Thyroid gland (tissue), 4 donors: ENCODE results near the gene SLC9B2.

Source experiments
- POLR2A ChIP-seq, 2 donors: fragments of 450-650 bp; IDR thresholded peaks; one replicate each; pipeline ENCODE4 v1.6.1; 2017; ENCODE audit warnings: antibody characterized with exemption in 2 of 2, mild to moderate bottlenecking in 2 of 2, moderate library complexity in 1 of 2
- TF ChIP-seq, protein P1 (sequence below), 6 experiments: fragments of 200-600 bp in 3 of 6; fragments of 450-650 bp in 3 of 6; sonication (generic) in 3 of 6; IDR thresholded peaks; one replicate each; pipeline ENCODE4 v1.5.1; 2016 to 2019; ENCODE audit warnings: antibody characterized with exemption in 6 of 6, mild to moderate bottlenecking in 2 of 6, inconsistent platforms in 1 of 6, moderate library complexity in 1 of 6

GRCh38 chr4:103085555-103086196 is 9.1 kb upstream of the SLC9B2 start:
- TF ChIP-seq, protein P1, sequence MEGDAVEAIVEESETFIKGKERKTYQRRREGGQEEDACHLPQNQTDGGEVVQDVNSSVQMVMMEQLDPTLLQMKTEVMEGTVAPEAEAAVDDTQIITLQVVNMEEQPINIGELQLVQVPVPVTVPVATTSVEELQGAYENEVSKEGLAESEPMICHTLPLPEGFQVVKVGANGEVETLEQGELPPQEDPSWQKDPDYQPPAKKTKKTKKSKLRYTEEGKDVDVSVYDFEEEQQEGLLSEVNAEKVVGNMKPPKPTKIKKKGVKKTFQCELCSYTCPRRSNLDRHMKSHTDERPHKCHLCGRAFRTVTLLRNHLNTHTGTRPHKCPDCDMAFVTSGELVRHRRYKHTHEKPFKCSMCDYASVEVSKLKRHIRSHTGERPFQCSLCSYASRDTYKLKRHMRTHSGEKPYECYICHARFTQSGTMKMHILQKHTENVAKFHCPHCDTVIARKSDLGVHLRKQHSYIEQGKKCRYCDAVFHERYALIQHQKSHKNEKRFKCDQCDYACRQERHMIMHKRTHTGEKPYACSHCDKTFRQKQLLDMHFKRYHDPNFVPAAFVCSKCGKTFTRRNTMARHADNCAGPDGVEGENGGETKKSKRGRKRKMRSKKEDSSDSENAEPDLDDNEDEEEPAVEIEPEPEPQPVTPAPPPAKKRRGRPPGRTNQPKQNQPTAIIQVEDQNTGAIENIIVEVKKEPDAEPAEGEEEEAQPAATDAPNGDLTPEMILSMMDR (IDR thresholded peaks at IDR 0.05): no peak
- no peak for TF ChIP-seq POLR2A (IDR thresholded peaks at IDR 0.05)
